ENCODE results near the gene GABRR2.

Gene GABRR2

DNA sequence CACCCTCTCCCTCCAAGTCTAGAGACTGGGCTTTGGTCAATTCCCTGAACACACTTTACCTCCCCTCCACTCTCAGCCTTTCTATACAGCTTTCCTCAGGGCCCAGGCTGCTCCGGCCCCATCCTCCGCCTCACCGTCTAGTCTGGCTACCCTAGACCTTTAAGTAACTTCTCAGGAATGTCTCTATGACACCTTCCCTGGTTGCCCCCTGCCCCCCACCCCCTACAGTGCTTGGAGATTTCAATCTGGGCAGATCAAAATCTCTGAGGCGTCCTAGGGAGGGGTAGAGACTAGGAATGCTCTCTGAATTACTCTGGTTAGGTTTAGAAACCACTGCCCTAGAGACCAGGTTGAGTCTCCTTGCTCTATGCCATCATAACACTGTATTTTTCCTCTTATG, 31.3 kb upstream of the GABRR2 start:
- TF ChIP-seq EZH2 (IDR thresholded peaks at IDR 0.05; ENCODE audit: borderline replicate concordance, low read length) = no peak
- TF ChIP-seq, protein P1, sequence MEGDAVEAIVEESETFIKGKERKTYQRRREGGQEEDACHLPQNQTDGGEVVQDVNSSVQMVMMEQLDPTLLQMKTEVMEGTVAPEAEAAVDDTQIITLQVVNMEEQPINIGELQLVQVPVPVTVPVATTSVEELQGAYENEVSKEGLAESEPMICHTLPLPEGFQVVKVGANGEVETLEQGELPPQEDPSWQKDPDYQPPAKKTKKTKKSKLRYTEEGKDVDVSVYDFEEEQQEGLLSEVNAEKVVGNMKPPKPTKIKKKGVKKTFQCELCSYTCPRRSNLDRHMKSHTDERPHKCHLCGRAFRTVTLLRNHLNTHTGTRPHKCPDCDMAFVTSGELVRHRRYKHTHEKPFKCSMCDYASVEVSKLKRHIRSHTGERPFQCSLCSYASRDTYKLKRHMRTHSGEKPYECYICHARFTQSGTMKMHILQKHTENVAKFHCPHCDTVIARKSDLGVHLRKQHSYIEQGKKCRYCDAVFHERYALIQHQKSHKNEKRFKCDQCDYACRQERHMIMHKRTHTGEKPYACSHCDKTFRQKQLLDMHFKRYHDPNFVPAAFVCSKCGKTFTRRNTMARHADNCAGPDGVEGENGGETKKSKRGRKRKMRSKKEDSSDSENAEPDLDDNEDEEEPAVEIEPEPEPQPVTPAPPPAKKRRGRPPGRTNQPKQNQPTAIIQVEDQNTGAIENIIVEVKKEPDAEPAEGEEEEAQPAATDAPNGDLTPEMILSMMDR (IDR thresholded peaks at IDR 0.05; ENCODE audit: low read length) = no peak
- Histone ChIP-seq H3K9ac (ENCODE audit: low read length) (peak overlapping the region; percentile 28; the same call in 1 of the 2 replicates), H3K36me3 (ENCODE audit: insufficient read depth, low read length) (peaks cover 48% of the 10 kb centered on the region), H3K4me3 (ENCODE audit: low read depth, low read length, poor library complexity, severe bottlenecking) (peak overlapping the region; percentile 19), H3K4me1 (ENCODE audit: insufficient read depth, low read length, severe bottlenecking) (peaks cover 69% of the 10 kb centered on the region), H3K9me3 (ENCODE audit: low read length) (no peaks in the 10 kb centered on the region), H2AFZ (ENCODE audit: low read length) (no peak overlapping the region), H3K4me2 (ENCODE audit: low read length) (peak overlapping the region; percentile 77; the same call in 1 of the 2 replicates), H3K9me2 (ENCODE audit: low read depth, low read length) (no peaks in the 10 kb centered on the region), H3K79me2 (ENCODE audit: insufficient read depth, low read length) (peaks cover 97% of the 10 kb centered on the region), H3F3A (ENCODE audit: insufficient read depth, low read length) (no peaks in the 10 kb centered on the region), H4K20me1 (ENCODE audit: insufficient read depth, low read length) (no peaks in the 10 kb centered on the region), H3K27ac (ENCODE audit: low read depth, low read length, poor library complexity, severe bottlenecking) (peak overlapping the region; percentile 43), H3K27me3 (ENCODE audit: insufficient read depth, low read length) (no peaks in the 10 kb centered on the region)

- H3K27me3 ChIP-seq (ENCODE audit: insufficient read depth, low read length) = no peaks in the 10 kb centered on the region
- H2AFZ ChIP-seq (ENCODE audit: low read length) = no peak overlapping the region
- H3K4me2 ChIP-seq (ENCODE audit: low read length) = no peak overlapping the region
- no peak overlapping the region for H3K4me3 ChIP-seq (ENCODE audit: low read depth, low read length, poor library complexity, severe bottlenecking)
- no peak for TF ChIP-seq EZH2 (IDR thresholded peaks at IDR 0.05; ENCODE audit: borderline replicate concordance, low read length)
- TF ChIP-seq, protein P1 (IDR thresholded peaks at IDR 0.05; ENCODE audit: low read length) = no peak
- peaks cover 78% of the 10 kb centered on the region for H3K36me3 ChIP-seq (ENCODE audit: insufficient read depth, low read length)
- no peak overlapping the region for H3K9ac ChIP-seq (ENCODE audit: low read length)
- H3K79me2 ChIP-seq (ENCODE audit: insufficient read depth, low read length) = peaks cover 33% of the 10 kb centered on the region
- H4K20me1 ChIP-seq (ENCODE audit: insufficient read depth, low read length) = no peaks in the 10 kb centered on the region
- no peaks in the 10 kb centered on the region for H3K9me2 ChIP-seq (ENCODE audit: low read depth, low read length)
- H3K27ac ChIP-seq (ENCODE audit: low read depth, low read length, poor library complexity, severe bottlenecking) = no peak overlapping the region
- peaks cover 7% of the 10 kb centered on the region for H3K4me1 ChIP-seq (ENCODE audit: insufficient read depth, low read length, severe bottlenecking)
- no peaks in the 10 kb centered on the region for H3K9me3 ChIP-seq (ENCODE audit: low read length)
- H3F3A ChIP-seq (ENCODE audit: insufficient read depth, low read length) = no peaks in the 10 kb centered on the region; the same call in 1 of the 2 replicates
Observed at GRCh38 chr6:89339565-89339964, 24.5 kb upstream of the GABRR2 start.

GRCh38 chr6:89335164-89335563, 20.1 kb upstream of the GABRR2 start:
- Histone ChIP-seq H3K4me3 (ENCODE audit: low read depth, low read length, poor library complexity, severe bottlenecking) (no peak overlapping the region), H3K79me2 (ENCODE audit: insufficient read depth, low read length) (0 out of 2 replicates have a peak, but pooled peaks cover 3% of the 10 kb centered on the region), H4K20me1 (ENCODE audit: insufficient read depth, low read length) (no peaks in the 10 kb centered on the region), H3K27ac (ENCODE audit: low read depth, low read length, poor library complexity, severe bottlenecking) (no peak overlapping the region), H3K36me3 (ENCODE audit: insufficient read depth, low read length) (peaks cover 88% of the 10 kb centered on the region), H3K4me1 (ENCODE audit: insufficient read depth, low read length, severe bottlenecking) (no peaks in the 10 kb centered on the region), H3F3A (ENCODE audit: insufficient read depth, low read length) (no peaks in the 10 kb centered on the region; the same call in 1 of the 2 replicates), H3K9ac (ENCODE audit: low read length) (no peak overlapping the region), H3K9me2 (ENCODE audit: low read depth, low read length) (no peaks in the 10 kb centered on the region), H3K4me2 (ENCODE audit: low read length) (no peak overlapping the region), H3K9me3 (ENCODE audit: low read length) (no peaks in the 10 kb centered on the region), H3K27me3 (ENCODE audit: insufficient read depth, low read length) (no peaks in the 10 kb centered on the region), H2AFZ (ENCODE audit: low read length) (no peak overlapping the region)
- no peak for TF ChIP-seq EZH2 (IDR thresholded peaks at IDR 0.05; ENCODE audit: borderline replicate concordance, low read length)
- TF ChIP-seq, protein P1 (IDR thresholded peaks at IDR 0.05; ENCODE audit: low read length) = no peak

All from OCI-LY1 (cell line).